Measurements from ENCODE around the gene CDHR3. TPM values are rescaled to one million over a fixed set of nuclear protein-coding genes. Genes with fewer than 3 reads are reported as not detected.

Gene CDHR3
- total RNA-seq, 1 donor from 2014 or later = 5.7 TPM

DNA sequence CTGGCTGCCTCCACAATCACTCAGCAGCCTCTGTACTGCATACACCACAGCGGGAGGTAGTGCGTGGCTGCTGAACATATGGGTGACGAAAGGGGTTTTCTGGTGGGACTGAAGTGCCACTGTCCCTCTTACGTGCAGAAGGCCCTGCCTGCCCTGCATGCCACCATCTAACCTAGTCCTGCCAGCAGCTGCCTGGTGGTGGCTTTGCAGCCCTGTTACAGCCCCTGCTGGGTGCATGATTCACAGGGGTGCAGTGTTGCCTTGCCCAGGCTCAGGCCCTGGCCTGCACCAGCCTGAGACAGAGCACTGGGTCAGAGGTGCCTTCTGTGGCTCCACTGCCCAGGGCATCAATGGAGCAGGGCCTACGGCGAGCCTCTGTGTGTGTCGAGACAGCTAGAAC lies 98.9 kb downstream of the CDHR3 start:
- DNase-seq (ENCODE audit: low spot score in 2 of 2) = peak in 1 of 2 donors; percentile 56
- intact Hi-C loops (cut with DNase I) = loop anchor here (10.0 kb wide), 1 partner anchor 223 kb away; the partner anchor contains the start of gene NAMPT
- H3K27me3 ChIP-seq = no peaks in the 10 kb centered on the region
- no peaks in the 10 kb centered on the region for H3K9me3 ChIP-seq
- no peak overlapping the region for H3K27ac ChIP-seq
- H3K4me1 ChIP-seq = peaks cover 7 to 9% of the 10 kb centered on the region in 2 donors
- H3K36me3 ChIP-seq = no peaks in the 10 kb centered on the region
- TF ChIP-seq, protein P1, sequence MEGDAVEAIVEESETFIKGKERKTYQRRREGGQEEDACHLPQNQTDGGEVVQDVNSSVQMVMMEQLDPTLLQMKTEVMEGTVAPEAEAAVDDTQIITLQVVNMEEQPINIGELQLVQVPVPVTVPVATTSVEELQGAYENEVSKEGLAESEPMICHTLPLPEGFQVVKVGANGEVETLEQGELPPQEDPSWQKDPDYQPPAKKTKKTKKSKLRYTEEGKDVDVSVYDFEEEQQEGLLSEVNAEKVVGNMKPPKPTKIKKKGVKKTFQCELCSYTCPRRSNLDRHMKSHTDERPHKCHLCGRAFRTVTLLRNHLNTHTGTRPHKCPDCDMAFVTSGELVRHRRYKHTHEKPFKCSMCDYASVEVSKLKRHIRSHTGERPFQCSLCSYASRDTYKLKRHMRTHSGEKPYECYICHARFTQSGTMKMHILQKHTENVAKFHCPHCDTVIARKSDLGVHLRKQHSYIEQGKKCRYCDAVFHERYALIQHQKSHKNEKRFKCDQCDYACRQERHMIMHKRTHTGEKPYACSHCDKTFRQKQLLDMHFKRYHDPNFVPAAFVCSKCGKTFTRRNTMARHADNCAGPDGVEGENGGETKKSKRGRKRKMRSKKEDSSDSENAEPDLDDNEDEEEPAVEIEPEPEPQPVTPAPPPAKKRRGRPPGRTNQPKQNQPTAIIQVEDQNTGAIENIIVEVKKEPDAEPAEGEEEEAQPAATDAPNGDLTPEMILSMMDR (IDR thresholded peaks at IDR 0.05) = no peak
- H3K4me3 ChIP-seq = no peak overlapping the region

- H3K9me3 ChIP-seq = no peaks in the 10 kb centered on the region
- DNase-seq (ENCODE audit: low spot score in 2 of 2) = peak in 1 of 2 donors; percentile 54
- peaks cover 7 to 9% of the 10 kb centered on the region in 2 donors for H3K4me1 ChIP-seq
- intact Hi-C loops (cut with DNase I) = loop anchor here (10.0 kb wide), 1 partner anchor 222 kb away; the partner anchor contains the start of gene NAMPT
- H3K27me3 ChIP-seq = no peaks in the 10 kb centered on the region
- H3K27ac ChIP-seq = no peak overlapping the region
- TF ChIP-seq, protein P1 (IDR thresholded peaks at IDR 0.05) = no peak
- no peak overlapping the region for H3K4me3 ChIP-seq
- no peaks in the 10 kb centered on the region for H3K36me3 ChIP-seq
Observed at GRCh38 chr7:106062521-106062931, 99.5 kb downstream of the CDHR3 start.

- peaks cover 7 to 9% of the 10 kb centered on the region in 2 donors for H3K4me1 ChIP-seq
Observed at GRCh38 chr7:106063024-106063423, 100.0 kb downstream of the CDHR3 start.

DNA sequence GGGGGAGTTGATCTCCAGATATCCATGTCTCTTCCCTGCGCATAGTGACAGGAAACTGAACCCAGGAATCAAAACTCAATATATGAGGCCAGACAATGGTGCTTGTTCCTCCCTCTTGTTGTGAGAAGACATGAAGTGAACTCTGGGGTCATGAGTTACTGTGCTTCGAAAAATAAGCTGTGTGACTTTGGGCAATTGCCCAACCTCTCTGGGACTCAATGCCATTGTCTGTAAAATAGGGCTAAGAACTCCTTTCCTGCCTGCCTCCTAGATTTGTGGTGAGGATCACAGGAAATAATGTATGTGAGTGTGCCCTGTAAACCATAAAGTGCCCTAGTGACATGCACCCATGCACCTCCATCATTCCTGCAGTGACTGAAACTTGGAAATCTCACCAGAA lies 100.6 kb downstream of the CDHR3 start:
- peak in 1 of 2 donors; percentile 16 for DNase-seq (ENCODE audit: low spot score in 2 of 2)
- Histone ChIP-seq H3K4me3 (no peak overlapping the region), H3K4me1 (peaks cover 7 to 9% of the 10 kb centered on the region in 2 donors), H3K9me3 (no peaks in the 10 kb centered on the region), H3K36me3 (no peaks in the 10 kb centered on the region), H3K27me3 (no peaks in the 10 kb centered on the region), H3K27ac (no peak overlapping the region)
- TF ChIP-seq, protein P1 (IDR thresholded peaks at IDR 0.05) = no peak
- intact Hi-C loops (cut with DNase I) = loop anchor here (1.0 to 10.0 kb wide), 2 partner anchors 187 to 221 kb away; partner anchors contain the start of genes ATXN7L1 and NAMPT

More at GRCh38 chr7:106063024-106063423, 100.0 kb downstream of the CDHR3 start:
- Histone ChIP-seq H3K27ac (no peak overlapping the region), H3K4me3 (no peak overlapping the region), H3K36me3 (no peaks in the 10 kb centered on the region), H3K9me3 (no peaks in the 10 kb centered on the region), H3K27me3 (no peaks in the 10 kb centered on the region)
- TF ChIP-seq, protein P1 (IDR thresholded peaks at IDR 0.05) = no peak
- intact Hi-C loops (cut with DNase I) = loop anchor here (10.0 kb wide), 1 partner anchor 222 kb away; the partner anchor contains the start of gene NAMPT
- peak in 1 of 2 donors; percentile 28 for DNase-seq (ENCODE audit: low spot score in 2 of 2)

GRCh38 chr7:106064316-106064715 lies 101.3 kb downstream of the CDHR3 start:
- Histone ChIP-seq H3K4me3 (peak overlapping the region in 1 of 2 donors; percentile 50), H3K4me1 (peaks cover 7 to 9% of the 10 kb centered on the region in 2 donors)

More at GRCh38 chr7:106064316-106064715, 101.3 kb downstream of the CDHR3 start:
- H3K27ac ChIP-seq = peak overlapping the region; percentile 68 to 75
- no peaks in the 10 kb centered on the region for H3K36me3 ChIP-seq
- intact Hi-C loops (cut with DNase I) = loop anchor here (1.0 to 10.0 kb wide), 2 partner anchors 188 to 220 kb away; partner anchors contain the start of genes ATXN7L1 and NAMPT
- TF ChIP-seq, protein P1 (IDR thresholded peaks at IDR 0.05) = no peak
- H3K27me3 ChIP-seq = no peaks in the 10 kb centered on the region
- DNase-seq (ENCODE audit: low spot score in 2 of 2) = peak in 1 of 2 donors; percentile 55
- H3K9me3 ChIP-seq = no peaks in the 10 kb centered on the region
